Measurements from ENCODE around the gene CDS1.
"Not testable (repeated sequence)": the region's sequence is repeated elsewhere in the genome, so short reads cannot be mapped to it uniquely, and the experiment has no call there.

The CDS1 gene

DNA sequence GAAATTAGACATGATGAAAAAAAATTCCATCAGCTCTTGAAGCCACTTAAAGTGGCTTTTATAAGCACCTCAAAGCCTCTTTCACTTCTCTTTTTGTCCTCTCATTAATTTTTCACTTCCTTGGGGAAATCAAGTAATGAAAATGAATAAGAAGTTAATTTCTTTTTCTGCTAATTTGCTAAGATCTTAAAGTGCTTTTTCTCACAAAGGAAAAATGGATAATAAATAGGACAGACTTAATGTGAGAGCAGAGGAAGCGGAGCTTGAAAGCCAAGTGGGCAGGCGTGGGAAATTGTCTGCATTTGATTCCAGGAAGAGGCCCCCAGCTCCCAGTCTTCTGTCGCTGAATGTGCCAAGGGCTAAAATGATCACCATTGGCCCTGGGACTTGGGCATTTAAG lies 28.6 kb downstream of the CDS1 start:
- no peak for DNase-seq (ENCODE audit: low read depth)

DNA sequence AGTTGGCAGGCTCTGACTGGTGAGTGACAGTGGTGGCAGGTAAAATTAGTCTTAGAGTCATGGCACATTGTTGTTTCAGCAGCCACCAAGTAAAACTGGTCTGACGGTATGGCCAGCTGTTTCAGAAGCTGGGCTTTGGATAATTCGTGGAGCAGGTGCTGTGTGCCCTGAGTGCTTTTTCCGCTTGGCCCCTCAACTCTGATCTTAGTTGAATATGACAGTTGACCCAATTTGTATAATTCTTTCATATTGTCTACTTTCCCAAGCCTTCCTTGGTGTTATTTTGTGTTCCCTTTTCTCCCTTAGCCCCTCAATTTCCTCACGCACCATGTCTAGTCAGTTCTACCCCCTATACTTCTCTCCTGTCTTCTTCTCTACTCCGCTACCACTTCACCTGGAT lies 32.0 kb downstream of the CDS1 start:
- no peak for DNase-seq (ENCODE audit: low read depth)

- DNase-seq (ENCODE audit: low read depth) = no peak
Measured at GRCh38 chr4:84615355-84615754, 32.4 kb downstream of the CDS1 start.

- DNase-seq (ENCODE audit: low read depth) = no peak
Measured at GRCh38 chr4:84622959-84623358, 40.0 kb downstream of the CDS1 start.

- DNase-seq (ENCODE audit: low read depth) = no peak
Measured at GRCh38 chr4:84623661-84624060, 40.7 kb downstream of the CDS1 start.

DNA sequence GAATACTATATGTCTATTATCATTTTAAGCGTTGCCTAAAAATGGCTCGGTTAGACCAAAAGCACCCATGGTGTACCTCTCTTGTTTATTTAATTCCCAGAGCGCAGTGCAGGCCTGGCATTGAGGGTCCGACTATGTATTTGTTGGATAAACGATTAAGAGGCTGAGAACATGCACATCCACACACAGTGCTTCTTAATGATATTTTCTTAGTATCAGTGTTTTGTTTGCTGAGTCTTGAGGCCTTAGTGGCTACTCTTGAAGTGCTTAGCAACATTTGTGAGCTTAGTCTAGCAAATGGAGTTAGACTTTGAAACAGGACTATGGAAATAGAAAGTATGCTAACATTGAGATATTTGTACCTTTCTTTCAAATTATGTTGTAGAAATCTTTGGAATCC lies 43.7 kb downstream of the CDS1 start:
- no peak for DNase-seq (ENCODE audit: low read depth)

GRCh38 chr4:84631573-84631972 lies 48.6 kb downstream of the CDS1 start:
- no peak for DNase-seq (ENCODE audit: low read depth)

- DNase-seq (ENCODE audit: low read depth) = no peak
Measured at GRCh38 chr4:84632092-84632491, 49.2 kb downstream of the CDS1 start.

- DNase-seq (ENCODE audit: low read depth) = no peak
Measured at GRCh38 chr4:84634961-84635360, 52.0 kb downstream of the CDS1 start.

DNA sequence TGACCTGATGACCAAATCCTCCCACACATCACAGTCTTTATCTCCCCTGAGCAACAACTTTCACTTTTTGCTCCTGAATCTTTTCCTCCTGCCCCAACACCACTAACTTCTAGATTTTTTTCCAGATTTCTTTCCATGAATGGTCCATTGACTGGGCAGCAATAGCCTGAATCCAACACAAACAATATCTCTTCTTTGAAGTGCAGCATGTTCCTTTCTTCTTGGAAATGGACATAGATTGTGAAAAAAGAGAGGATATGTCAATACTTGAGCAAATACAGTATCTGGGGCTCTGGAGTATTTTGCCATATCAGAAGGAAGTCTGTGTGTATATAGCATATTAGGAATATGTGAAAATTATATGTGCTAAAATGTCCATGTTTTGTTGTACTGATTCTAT lies 55.2 kb downstream of the CDS1 start:
- DNase-seq (ENCODE audit: low read depth) = no peak

DNA sequence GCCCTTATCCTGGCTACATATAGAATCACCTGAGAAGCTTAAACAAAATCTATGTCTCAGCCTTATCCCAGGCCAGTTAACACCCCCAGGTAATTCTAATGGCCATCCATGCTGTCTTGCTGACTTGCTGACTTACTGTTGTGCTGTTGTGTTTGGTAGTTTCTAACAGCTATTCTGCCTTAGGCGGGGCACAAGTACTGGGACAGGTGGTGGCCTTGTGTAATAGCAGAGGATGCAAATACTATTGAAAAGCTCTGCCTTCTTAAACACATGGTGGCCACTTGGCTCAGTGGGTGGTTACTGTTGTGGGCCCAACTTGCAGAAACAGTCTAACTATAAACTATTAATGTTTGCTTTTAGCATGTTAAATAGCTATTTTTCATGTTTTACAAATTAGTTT lies 56.2 kb downstream of the CDS1 start:
- DNase-seq (ENCODE audit: low read depth) = no peak

- no peak for DNase-seq (ENCODE audit: low read depth)
Measured at GRCh38 chr4:84644087-84644486, 61.2 kb downstream of the CDS1 start.

- no peak for DNase-seq (ENCODE audit: low read depth)
Measured at GRCh38 chr4:84647312-84647884, 64.5 kb downstream of the CDS1 start.

GRCh38 chr4:84648178-84648577 lies 65.3 kb downstream of the CDS1 start:
- no peak for DNase-seq (ENCODE audit: low read depth)

DNA sequence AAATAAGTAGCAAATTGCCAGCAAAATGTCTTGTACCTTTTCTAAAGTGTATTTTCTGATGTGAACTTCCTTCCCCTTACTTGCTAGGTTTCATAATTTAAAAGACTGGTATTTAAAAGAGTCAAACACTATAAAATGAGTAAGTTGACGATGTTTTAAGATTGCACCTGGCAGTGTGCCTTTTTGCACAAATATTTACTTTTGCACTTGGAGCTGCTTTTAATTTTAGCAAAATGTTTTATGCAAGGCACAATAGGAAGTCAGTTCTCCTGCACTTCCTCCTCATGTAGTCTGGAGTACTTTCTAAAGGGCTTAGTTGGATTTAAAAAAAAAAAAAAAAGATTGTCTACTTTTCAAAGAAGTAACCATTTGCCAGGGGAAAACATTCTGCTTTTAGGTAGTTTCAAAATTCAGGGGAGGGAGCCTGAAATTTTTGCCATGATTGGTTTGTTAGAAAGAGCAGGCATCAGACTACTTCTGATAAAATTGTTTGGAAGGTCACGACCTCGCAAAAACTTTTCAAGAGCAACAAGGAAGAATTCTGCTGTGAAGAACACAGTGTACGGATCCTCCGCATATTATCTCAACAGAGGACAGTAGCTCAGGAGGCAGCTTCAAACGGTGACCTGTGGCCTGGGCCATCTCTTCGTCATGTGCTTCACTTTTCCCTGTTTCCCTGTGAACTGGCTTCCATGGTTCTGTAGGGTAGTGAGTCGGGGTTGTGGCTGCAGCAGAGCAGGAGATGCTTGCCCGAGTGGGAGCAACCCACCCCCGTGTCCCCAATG lies 66.1 kb downstream of the CDS1 start:
- no peak for DNase-seq (ENCODE audit: low read depth)

DNA sequence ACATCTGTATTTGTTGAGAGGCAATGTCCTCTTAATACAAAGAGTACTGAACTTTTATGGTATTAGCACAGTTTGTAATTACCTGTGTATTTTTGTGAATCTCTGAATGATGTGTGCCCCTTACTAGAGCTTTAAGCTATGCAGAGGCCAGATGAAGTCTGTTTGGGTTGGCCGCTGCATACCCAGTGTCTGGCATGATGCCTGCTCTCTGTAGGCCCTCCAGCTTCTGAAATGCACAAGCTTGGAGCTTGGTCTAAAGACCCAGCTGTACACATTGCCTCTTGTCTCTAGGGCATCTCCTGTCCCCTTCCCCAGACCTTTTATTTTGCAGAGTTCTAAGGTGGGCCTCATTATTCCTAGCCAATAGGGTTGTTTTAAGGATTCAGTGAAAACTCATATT lies 68.6 kb downstream of the CDS1 start:
- DNase-seq (ENCODE audit: low read depth) = no peak

DNA sequence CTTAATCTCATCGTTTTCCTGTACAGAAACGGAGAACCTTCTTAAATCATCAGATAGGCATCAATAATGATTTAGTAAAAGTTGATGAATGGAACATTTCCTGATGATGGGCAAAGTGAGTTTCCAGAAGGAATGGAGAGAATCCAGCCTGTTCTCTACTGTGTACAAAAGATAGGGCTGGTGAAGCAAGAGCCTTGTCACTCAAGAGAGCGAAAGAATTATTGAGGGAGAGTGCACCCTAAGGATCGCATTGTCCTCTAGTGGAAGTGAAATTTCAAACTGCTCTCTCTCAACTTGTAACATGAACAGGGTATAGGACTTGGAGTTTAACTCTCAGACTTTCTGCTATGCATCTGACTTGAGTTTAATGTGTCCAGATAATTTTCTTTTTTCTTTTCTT lies 69.6 kb downstream of the CDS1 start:
- DNase-seq (ENCODE audit: low read depth) = no peak

DNA sequence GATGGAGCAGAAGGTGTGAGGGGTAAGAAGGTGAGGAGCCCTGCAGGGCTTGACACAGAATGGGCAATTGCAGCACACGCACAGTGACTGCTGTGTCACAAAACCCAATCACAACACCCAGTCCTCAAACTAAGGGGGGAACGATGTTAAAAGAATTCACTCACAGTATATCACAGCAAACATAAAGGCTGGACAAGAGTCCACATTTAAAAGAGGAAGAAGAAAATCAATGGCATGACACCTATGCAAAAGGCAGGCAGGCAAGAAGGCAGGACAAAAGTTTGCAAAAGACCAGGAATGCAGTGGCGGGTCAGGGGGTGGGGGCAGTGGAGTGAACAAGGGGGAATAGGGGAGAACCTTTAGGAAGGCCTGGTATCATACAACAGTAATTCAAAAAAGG lies 77.7 kb downstream of the CDS1 start:
- no peak for DNase-seq (ENCODE audit: low read depth)

DNA sequence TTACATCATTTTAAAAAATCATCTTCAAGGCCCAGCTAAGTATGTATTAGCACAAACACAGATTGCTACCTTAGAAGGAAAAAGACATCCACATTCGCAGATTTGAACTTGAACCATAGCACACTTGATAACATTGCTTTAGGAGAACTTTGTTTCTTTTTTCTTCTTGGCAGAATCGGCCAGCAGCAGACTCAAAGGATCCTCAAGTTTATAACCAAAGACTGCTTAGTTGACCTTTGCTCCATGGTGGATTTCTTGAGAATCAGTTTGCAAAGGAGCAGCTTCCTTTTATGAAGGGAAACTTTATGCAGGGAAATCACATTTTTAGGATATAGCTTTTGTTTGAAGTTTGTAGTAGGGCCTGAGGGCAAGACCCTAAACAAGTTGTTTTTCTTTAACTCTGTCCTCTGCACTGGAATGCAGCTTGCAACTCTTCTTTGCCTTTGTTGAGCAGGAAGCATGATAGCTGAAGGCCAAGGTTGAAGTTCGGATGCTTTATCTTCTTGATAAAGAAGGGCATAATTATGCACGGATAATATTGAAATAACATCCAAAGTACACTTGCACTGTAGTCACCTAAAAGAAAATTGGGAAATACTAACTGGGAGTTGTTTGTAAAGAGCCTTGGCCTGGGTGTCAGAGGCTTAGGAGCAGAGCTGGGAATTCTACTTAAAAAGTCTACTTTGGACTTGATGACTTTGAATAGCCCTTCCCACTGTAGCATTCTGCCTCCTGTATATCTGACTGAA lies 78.4 kb downstream of the CDS1 start:
- DNase-seq (ENCODE audit: low read depth) = no peak

- not testable (repeated sequence) for DNase-seq (ENCODE audit: low read depth)
Measured at GRCh38 chr4:84664767-84665166, 81.8 kb downstream of the CDS1 start.

DNA sequence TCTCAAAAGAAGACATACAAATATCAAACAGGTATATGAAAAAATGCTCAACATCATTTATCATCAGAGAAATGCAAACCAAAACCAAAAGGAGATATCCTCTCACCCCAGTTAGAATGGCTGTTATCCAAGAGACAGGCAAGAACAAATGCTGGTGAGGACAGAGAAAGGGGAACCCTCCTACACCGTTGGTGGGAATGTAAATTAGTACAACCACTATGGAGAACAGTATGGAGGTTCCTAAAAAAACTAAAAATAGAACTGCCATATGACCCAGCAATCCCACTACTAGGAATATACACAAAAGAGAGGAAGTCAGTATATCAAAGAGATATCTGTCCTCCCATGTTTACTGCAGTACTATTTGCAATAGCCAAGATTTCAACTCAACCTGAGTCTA lies 83.5 kb downstream of the CDS1 start:
- DNase-seq (ENCODE audit: low read depth) = no peak

GRCh38 chr4:84669201-84669600 lies 86.3 kb downstream of the CDS1 start:
- DNase-seq (ENCODE audit: low read depth) = no peak

- DNase-seq (ENCODE audit: low read depth) = no peak
Measured at GRCh38 chr4:84672177-84672576, 89.2 kb downstream of the CDS1 start.

All from stimulated activated CD4-positive, alpha-beta T cell treated with anti-CD3 and anti-CD28 coated beads, Interleukin-2, amount 100 ng/mL, for 4 hours (primary cell).